ENCODE results near the gene HDAC2.

DNA sequence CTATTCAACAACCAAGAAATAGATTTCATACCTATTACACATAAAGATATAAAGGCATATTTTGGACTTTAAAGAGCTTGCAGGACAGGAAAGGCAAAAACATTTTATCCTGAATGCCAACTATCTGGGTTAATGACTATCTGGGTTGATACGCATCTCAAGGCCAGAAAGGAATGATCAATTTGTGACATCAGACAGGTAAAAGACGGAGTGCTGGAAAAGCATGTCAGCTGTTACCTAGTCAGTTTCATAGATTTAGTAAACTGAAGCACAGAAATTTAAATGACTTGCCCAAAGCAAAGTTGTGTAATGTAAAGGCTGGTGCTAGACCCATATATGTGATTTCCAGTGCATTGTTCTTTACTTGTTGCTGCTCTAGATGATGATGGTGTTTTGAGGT, 36.8 kb downstream of the HDAC2 start:
- no peak for TF ChIP-seq CTCF (IDR thresholded peaks at IDR 0.05; ENCODE audit: low read depth, low read length)
- no peak for TF ChIP-seq EZH2phosphoT487 (IDR thresholded peaks at IDR 0.05; ENCODE audit: low read depth)

Data from OCI-LY3 (cell line).